ENCODE data around the gene LCE4A. TPM values are rescaled to one million over a fixed set of nuclear protein-coding genes. Genes with fewer than 3 reads are reported as not detected.
A peak's percentile ranks its signal among the peaks of the same experiment; 100 is the strongest.

Gene LCE4A
- polyA plus RNA-seq, 1 donor (not counting 4 experiments of a cell fraction or from before 2014, with no cell fraction given) = not detected

DNA sequence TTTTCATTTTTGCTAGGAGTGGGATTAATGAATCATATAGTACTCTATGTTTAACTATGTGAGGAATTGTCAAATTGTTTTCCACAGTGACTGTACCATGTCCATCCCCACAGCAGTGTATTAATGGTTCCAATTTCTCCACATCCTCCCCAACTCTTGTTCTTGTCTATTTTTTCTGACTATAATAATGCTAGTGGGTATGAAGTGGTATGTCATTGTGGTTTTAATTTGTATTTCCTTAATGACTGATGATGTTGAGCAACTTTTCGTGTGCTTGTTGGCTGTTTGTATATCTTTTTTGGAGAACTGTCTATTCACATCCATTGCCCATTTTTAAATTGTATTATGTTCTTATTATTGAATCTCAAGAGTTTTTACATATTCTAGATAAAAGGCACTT, 39.9 kb downstream of the LCE4A start:
- Histone ChIP-seq H3K9me3 (ENCODE audit: control insufficient read depth, low read depth, low read length) (no peaks in the 10 kb centered on the region), H3K27me3 (ENCODE audit: control insufficient read depth, extremely low read depth, insufficient read depth, low read length) (no peaks in the 10 kb centered on the region), H3K27ac (ENCODE audit: control insufficient read depth, insufficient read depth, low read length) (no peak overlapping the region), H3K4me1 (ENCODE audit: control insufficient read depth, extremely low read depth, insufficient read depth, low read length) (peaks cover 41% of the 10 kb centered on the region), H3K9ac (ENCODE audit: control insufficient read depth, extremely low read depth, insufficient read depth, low read length) (no peak overlapping the region), H4K20me1 (ENCODE audit: control insufficient read depth, extremely low read depth, insufficient read depth, low read length) (no peaks in the 10 kb centered on the region), H3K9me1 (ENCODE audit: control insufficient read depth, extremely low read depth, insufficient read depth, low read length) (no peaks in the 10 kb centered on the region), H3K36me3 (ENCODE audit: control insufficient read depth in 2 of 2, extremely low read depth in 1 of 2, insufficient read depth in 2 of 2, low read length in 2 of 2) (no peaks in the 10 kb centered on the region), H3K4me2 (ENCODE audit: control insufficient read depth, extremely low read depth, insufficient read depth, low read depth, low read length) (no peak overlapping the region), H2AFZ (ENCODE audit: control insufficient read depth, low read length) (no peak overlapping the region), H3K79me2 (ENCODE audit: control insufficient read depth, insufficient read depth, low read length) (no peaks in the 10 kb centered on the region), H3K4me3 (ENCODE audit: control insufficient read depth in 2 of 3, extremely low read depth in 1 of 3, insufficient read depth in 2 of 3, low read depth in 1 of 3, low read length in 3 of 3) (no peak overlapping the region)
- dilution Hi-C loops (cut with MboI; ENCODE audit: extremely low pct_ligation_motif_present, low sequenced_read_pairs) = no loop called here
- FAIRE-seq = no peak
- DNase-seq (ENCODE audit: low read depth, low spot score) = no peak
- TF ChIP-seq, protein P1, sequence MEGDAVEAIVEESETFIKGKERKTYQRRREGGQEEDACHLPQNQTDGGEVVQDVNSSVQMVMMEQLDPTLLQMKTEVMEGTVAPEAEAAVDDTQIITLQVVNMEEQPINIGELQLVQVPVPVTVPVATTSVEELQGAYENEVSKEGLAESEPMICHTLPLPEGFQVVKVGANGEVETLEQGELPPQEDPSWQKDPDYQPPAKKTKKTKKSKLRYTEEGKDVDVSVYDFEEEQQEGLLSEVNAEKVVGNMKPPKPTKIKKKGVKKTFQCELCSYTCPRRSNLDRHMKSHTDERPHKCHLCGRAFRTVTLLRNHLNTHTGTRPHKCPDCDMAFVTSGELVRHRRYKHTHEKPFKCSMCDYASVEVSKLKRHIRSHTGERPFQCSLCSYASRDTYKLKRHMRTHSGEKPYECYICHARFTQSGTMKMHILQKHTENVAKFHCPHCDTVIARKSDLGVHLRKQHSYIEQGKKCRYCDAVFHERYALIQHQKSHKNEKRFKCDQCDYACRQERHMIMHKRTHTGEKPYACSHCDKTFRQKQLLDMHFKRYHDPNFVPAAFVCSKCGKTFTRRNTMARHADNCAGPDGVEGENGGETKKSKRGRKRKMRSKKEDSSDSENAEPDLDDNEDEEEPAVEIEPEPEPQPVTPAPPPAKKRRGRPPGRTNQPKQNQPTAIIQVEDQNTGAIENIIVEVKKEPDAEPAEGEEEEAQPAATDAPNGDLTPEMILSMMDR (optimal IDR thresholded peaks at IDR 0.05 in 1 of 3, IDR thresholded peaks at IDR 0.05 in 1 of 3, conservative IDR thresholded peaks at IDR 0.05 in 1 of 3; ENCODE audit: extremely low read depth in 1 of 3, insufficient read depth in 2 of 3, low read length in 3 of 3) = no peak

DNA sequence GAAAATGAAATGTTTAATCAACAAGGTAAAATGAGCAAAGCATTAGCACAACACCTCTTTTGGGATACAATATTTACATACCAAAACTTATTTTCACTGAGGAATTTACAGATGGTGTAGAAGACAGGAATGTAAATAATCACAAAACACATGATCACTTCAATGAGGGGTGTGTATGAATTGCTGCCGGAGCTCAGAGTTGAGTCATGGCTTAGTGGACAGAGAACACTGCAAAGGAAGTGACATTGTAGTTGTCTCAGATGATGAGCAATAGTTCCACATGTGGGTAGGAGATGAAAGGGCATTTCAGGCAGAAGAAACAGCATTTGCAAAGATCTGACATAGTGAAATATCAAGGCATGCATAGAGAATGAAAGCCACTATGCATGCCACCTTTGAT, 44.3 kb downstream of the LCE4A start:
- no peak for TF ChIP-seq EZH2 (IDR thresholded peaks at IDR 0.05; ENCODE audit: low read length)
- TF ChIP-seq, protein P1 (optimal IDR thresholded peaks at IDR 0.05 in 1 of 3, IDR thresholded peaks at IDR 0.05 in 1 of 3, conservative IDR thresholded peaks at IDR 0.05 in 1 of 3; ENCODE audit: extremely low read depth in 1 of 3, insufficient read depth in 2 of 3, low read length in 3 of 3) = no peak
- Histone ChIP-seq H3K4me1 (ENCODE audit: control insufficient read depth, extremely low read depth, insufficient read depth, low read length) (peaks cover 19% of the 10 kb centered on the region), H3K27ac (ENCODE audit: control insufficient read depth, insufficient read depth, low read length) (peak overlapping the region; percentile 36), H3K9me3 (ENCODE audit: control insufficient read depth, low read depth, low read length) (no peaks in the 10 kb centered on the region), H3K4me2 (ENCODE audit: control insufficient read depth, extremely low read depth, insufficient read depth, low read depth, low read length) (peak overlapping the region; percentile 54), H3K27me3 (ENCODE audit: control insufficient read depth, extremely low read depth, insufficient read depth, low read length) (no peaks in the 10 kb centered on the region), H3K36me3 (ENCODE audit: control insufficient read depth in 2 of 2, extremely low read depth in 1 of 2, insufficient read depth in 2 of 2, low read length in 2 of 2) (no peaks in the 10 kb centered on the region), H2AFZ (ENCODE audit: control insufficient read depth, low read length) (no peak overlapping the region), H4K20me1 (ENCODE audit: control insufficient read depth, extremely low read depth, insufficient read depth, low read length) (no peaks in the 10 kb centered on the region), H3K9me1 (ENCODE audit: control insufficient read depth, extremely low read depth, insufficient read depth, low read length) (no peaks in the 10 kb centered on the region), H3K79me2 (ENCODE audit: control insufficient read depth, insufficient read depth, low read length) (no peaks in the 10 kb centered on the region), H3K9ac (ENCODE audit: control insufficient read depth, extremely low read depth, insufficient read depth, low read length) (no peak overlapping the region), H3K4me3 (ENCODE audit: control insufficient read depth in 2 of 3, extremely low read depth in 1 of 3, insufficient read depth in 2 of 3, low read depth in 1 of 3, low read length in 3 of 3) (no peak overlapping the region)
- FAIRE-seq (peak; percentile 99), DNase-seq (ENCODE audit: low read depth, low spot score) (peak; percentile 74)
- dilution Hi-C loops (cut with MboI; ENCODE audit: extremely low pct_ligation_motif_present, low sequenced_read_pairs) = no loop called here
